HG02840 (cell line): ENCODE data around the gene OSBPL3.
"Not testable (repeated sequence)": the region's sequence is repeated elsewhere in the genome, so short reads cannot be mapped to it uniquely, and the experiment has no call there.

Source experiments
- ATAC-seq: cut with Tn5 transposase; IDR thresholded peaks from one replicate; pipeline ENCODE4 v1.9.1; 2021; ENCODE audit warnings: mild to moderate bottlenecking, moderate library complexity, moderate number of reproducible peaks; ENCODE audit not compliant: unreplicated experiment, low FRiP score

OSBPL3 gene

GRCh38 chr7:24979863-24980533 lies at the start of gene OSBPL3:
TSS of gene OSBPL3 (minus strand) at chr7:24980178. CDS start at chr7:24892472, 87,706 bp downstream.
- peak; percentile 66 for ATAC-seq

GRCh38 chr7:25029075-25029474 lies 49.1 kb upstream of the OSBPL3 start:
- ATAC-seq: no peak

- no peak for ATAC-seq
Observed at GRCh38 chr7:25028370-25029021, 48.5 kb upstream of the OSBPL3 start.

- no peak for ATAC-seq
Observed at GRCh38 chr7:25026156-25026555, 46.2 kb upstream of the OSBPL3 start.

DNA sequence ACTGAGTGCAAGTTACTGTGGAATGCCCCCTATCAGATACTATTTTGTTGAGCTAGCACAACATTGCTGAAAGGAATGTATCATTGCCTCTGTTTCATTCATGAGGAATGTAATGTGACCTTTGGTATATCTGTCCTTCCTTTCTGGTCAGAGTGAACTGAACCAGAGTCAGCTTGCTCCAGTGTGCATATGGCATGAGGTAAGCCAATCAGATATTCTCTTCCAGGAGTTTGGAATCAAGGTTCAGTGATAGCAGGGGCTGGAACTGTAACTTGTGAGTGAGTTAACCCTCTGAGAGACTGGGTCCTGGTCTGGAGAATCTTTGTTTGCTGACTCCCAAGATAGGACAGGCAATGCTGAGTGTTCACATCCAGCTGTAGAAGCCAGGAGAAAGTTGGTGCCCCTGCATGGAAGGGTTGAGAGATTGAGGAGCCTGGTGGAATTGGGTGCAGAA lies 45.3 kb upstream of the OSBPL3 start:
- no peak for ATAC-seq

DNA sequence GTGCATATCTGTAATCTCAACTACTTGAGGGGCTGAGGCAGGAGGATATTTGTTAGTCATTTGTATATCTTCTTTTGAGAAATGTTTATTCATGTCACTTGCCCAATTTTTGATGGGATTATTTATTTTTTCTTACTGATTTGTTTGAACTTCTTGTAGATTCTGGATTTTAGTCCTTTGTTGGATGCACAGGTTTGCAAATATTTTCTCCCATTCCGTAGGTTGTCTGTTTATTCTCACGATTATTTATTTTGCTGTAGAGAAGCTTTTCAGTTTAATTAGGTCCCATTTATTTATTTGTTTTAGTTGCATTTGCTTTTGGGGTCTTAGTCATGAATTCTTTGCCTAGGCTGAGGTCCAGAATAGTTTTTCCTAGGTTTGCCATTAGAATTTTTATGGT lies 44.1 kb upstream of the OSBPL3 start:
- no peak for ATAC-seq

GRCh38 chr7:25017671-25018070 lies 37.7 kb upstream of the OSBPL3 start:
- ATAC-seq: not testable (repeated sequence)

- ATAC-seq: no peak
Observed at GRCh38 chr7:25014756-25015155, 34.8 kb upstream of the OSBPL3 start.

- ATAC-seq: not testable (repeated sequence)
Observed at GRCh38 chr7:25012710-25013109, 32.7 kb upstream of the OSBPL3 start.

GRCh38 chr7:25012254-25012653 lies 32.3 kb upstream of the OSBPL3 start:
- ATAC-seq: no peak

GRCh38 chr7:25009257-25009656 lies 29.3 kb upstream of the OSBPL3 start:
- no peak for ATAC-seq

- ATAC-seq: no peak
Observed at GRCh38 chr7:25007668-25008067, 27.7 kb upstream of the OSBPL3 start.

GRCh38 chr7:25006276-25006675 lies 26.3 kb upstream of the OSBPL3 start:
- no peak for ATAC-seq

- ATAC-seq: no peak
Observed at GRCh38 chr7:25005658-25006057, 25.7 kb upstream of the OSBPL3 start.

- no peak for ATAC-seq
Observed at GRCh38 chr7:25002786-25003185, 22.8 kb upstream of the OSBPL3 start.

DNA sequence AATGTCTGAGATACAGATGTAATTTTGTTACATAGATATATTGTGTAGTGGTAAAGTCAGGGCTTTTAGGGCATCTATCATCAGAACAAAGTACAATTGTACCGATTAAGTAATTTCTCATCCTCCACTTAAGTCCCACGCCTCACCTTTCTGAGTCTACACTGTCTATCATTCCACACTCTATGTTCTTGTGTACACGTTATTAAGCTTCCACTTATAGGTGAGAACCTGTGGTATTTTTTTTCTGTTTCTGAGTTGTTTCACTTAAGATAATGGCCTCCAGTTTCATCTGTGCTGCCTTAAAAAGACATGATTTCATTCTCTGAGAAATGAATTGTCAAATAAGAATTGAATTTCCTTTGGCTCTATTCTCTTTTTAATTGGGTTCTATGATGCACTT lies 15.5 kb upstream of the OSBPL3 start:
- no peak for ATAC-seq

DNA sequence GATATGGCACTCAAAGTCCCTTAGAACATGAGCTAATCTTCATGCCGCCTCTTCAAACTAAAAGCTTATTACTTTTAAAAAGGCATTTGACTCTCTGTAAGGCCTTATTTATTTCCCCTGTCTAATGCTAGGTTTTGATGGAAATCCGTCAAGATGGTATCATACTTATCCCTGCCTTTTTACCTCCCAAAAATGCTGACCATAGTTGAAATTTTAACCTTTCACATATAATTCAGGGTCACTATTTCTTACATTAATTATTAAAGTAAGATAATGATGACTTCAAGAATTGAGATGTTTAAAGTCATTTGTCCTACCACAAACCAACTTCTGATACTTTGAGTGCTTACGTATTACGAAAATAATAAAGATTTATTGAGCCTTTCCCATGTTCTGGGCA lies 12.3 kb upstream of the OSBPL3 start:
- no peak for ATAC-seq

DNA sequence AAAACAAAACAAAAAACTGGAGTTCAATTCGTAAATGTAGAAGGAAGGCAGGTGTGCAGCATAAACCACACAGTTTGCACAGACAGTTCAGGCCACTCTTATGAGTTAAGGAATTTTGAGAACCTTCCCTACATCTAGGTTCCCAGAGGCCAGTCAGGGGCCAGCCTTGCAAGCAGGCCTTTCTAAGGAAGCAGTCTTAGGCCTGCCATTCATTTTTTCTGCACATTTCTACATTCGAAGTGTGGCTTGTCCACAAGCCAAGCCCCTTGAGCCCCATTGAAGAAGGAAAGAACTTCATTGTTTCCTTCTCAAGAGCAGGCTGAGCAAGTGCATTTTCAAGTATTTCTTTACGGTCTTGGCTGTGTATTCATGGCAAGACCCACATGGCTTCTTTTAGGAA lies 11.4 kb upstream of the OSBPL3 start:
- ATAC-seq: no peak

DNA sequence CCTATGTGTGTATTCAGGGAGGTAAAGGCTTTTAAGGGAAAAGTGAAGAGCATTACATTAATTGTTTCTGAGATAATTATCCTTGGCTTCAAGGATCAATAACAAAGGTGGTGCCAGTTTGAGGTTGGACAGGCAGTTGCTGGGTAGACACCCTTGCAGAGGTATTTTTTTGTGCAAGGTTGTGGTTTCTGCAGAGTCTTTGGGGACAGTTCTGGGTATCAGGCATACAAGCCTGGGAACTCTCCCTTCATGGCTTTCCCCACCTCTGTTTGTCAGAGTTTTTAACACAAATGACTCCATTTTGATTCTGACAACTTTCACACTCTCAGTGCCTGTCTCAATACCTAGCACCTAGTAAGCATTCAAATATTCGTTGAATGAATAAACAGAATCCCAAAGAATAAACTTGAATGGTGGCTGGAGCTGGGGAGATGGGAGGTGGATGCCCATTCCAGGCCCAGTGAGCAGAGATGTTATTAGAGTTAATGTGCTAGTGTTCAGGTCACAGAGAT lies 7.4 kb upstream of the OSBPL3 start:
- no peak for ATAC-seq

GRCh38 chr7:24982917-24983316 lies 2.9 kb upstream of the OSBPL3 start:
- no peak for ATAC-seq

DNA sequence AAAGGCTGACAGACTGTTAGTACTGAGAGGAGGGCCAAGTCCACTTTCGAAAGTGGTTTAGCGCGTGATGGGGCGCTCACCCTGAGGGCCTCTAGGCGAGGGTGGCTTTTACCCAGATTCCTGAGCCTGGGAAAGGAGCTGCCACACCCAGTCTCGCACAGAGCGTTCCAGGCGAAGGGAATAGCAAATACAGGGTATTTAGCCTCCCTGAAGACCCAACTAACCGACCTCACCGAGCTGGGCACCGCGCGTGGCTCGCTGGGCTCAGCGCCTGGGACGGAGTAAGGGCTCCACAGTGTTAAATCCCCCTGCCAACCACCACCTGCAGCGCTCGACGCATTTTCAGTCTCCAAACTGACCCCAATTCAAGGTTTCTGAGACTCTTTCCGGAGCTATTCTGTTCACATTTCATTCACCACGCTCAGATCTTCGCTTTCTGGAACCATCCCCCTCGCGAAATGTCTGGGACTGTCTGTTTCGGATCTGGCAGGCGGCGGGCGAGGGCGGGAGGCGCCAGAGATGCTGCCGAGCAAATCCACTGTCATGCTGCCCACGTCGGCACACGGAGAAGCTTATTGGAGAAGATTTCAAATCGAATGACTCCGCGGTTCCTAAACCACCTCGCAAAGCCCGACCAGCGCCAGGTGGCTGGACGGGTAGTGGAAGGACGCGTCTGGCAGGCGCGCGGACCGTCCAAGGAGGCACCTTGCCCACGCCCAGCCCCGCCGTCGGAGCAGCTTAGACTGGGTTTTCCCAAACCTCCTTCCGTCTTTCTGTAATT lies 1.4 kb upstream of the OSBPL3 start:
- ATAC-seq: no peak
